Neural progenitor cell (in vitro differentiated cells): ENCODE measurements around the gene DBNDD1.

Experiments
- CTCF ChIP-seq: fragments of 200-600 bp; sonication (generic); IDR thresholded peaks from 2 replicates; pipeline ENCODE4 v1.5.1; 2017; ENCODE audit warnings: antibody characterized with exemption, mild to moderate bottlenecking
- EZH2phosphoT487 ChIP-seq: fragments of 200-600 bp; sonication (generic); IDR thresholded peaks from 2 replicates; pipeline ENCODE4 v1.6.1; 2017; ENCODE audit warnings: antibody characterized with exemption

- TF ChIP-seq CTCF (no peak), EZH2phosphoT487 (no peak)
These were observed 34.7 kb upstream of the DBNDD1 start for GRCh38 chr16:90053902-90054500.
